ENCODE measurements around the gene HECTD4.
"Not testable (repeated sequence)": the region's sequence is repeated elsewhere in the genome, so short reads cannot be mapped to it uniquely, and the experiment has no call there.

The HECTD4 gene

GRCh38 chr12:112110787-112111662 lies 271.2 kb downstream of the HECTD4 start:
- DNase-seq, result not testable (repeated sequence)
